ENCODE measurements around the gene EIF5.
A peak's percentile ranks its signal among the peaks of the same experiment; 100 is the strongest.

Gene EIF5

GRCh38 chr14:103311171-103311997 is 22.7 kb upstream of the EIF5 start:
- DNase-seq: no peak

GRCh38 chr14:103312006-103312635 is 21.9 kb upstream of the EIF5 start:
- DNase-seq: no peak

- no peak for DNase-seq
Measured at GRCh38 chr14:103313704-103314103, 20.3 kb upstream of the EIF5 start.

GRCh38 chr14:103314496-103315277 is 19.4 kb upstream of the EIF5 start:
- no peak for DNase-seq

- no peak for DNase-seq
Measured at GRCh38 chr14:103315351-103315911, 18.6 kb upstream of the EIF5 start.

- DNase-seq: no peak
Measured at GRCh38 chr14:103315941-103316340, 18.1 kb upstream of the EIF5 start.

- DNase-seq: no peak
Measured at GRCh38 chr14:103316721-103317121, 17.3 kb upstream of the EIF5 start.

- DNase-seq: no peak
Measured at GRCh38 chr14:103317251-103317650, 16.8 kb upstream of the EIF5 start.

GRCh38 chr14:103317976-103318580 is 16.0 kb upstream of the EIF5 start:
- DNase-seq: no peak

GRCh38 chr14:103318750-103319419 is 15.2 kb upstream of the EIF5 start:
- DNase-seq: no peak

GRCh38 chr14:103319422-103319821 is 14.6 kb upstream of the EIF5 start:
- DNase-seq: no peak

GRCh38 chr14:103326078-103326477 is 8.0 kb upstream of the EIF5 start:
- DNase-seq: no peak

GRCh38 chr14:103328941-103329340 is 5.1 kb upstream of the EIF5 start:
- DNase-seq: no peak

GRCh38 chr14:103329401-103330347 is 4.4 kb upstream of the EIF5 start:
- no peak for DNase-seq

GRCh38 chr14:103330536-103330935 is 3.5 kb upstream of the EIF5 start:
- DNase-seq: no peak

- no peak for DNase-seq
Measured at GRCh38 chr14:103332143-103332919, 1.7 kb upstream of the EIF5 start.

GRCh38 chr14:103334644-103335622 is 896 bp downstream of the EIF5 start:
- DNase-seq: peak in 1 of 2 experiments; percentile 46

GRCh38 chr14:103336191-103336590 is 2.2 kb downstream of the EIF5 start:
- no peak for DNase-seq

GRCh38 chr14:103337794-103338193 is 3.8 kb downstream of the EIF5 start:
- DNase-seq: no peak
